Hematopoietic multipotent progenitor cell treated with erythropoietin and hydrocortisone succinate and interleukin-3 and kit ligand, for 8 days (in vitro differentiated cells): ENCODE results near the gene CREBBP.

ENCODE experiments used
- DNase-seq: peaks from one replicate; pipeline ENCODE4 v3.0.0-alpha.2; 2015

Gene CREBBP

DNA sequence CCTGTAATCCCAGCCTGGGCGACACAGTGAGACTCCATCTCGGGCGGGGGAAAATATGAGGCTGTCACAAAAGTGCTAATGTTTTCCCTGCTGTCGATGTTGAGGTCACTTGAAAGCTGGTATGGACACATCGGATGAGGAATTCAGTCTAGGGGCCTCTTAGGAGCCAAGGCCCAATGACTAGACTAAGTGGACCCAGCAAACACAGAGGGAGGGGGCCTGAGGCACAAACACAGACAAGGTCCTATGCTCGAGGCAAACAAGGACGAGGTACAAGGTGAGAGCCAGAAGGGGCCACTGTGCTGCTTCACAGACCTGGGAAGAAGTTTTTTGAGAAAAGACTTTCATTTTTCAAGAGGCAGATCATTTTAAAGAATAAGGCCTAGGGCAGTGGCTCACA lies 178.4 kb downstream of the CREBBP start:
- DNase-seq = no peak

DNA sequence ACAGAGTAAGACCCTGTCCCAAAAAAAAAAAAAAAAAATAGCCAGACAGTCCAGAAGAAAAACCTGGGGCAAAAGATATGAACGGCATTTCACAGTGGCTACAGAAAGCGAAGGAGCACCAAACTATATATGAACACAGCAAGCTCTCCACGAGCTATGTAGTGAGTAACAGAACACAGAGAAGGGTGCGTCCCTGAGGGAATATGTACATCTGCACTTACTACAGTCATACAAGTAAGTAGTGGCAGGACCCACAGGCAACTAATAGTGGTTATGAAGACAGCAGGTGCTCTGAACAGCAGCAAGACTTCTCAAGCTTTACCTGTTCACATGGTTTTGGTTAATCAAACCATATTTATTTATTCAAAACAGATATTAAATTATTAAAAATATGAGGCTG lies 179.0 kb downstream of the CREBBP start:
- no peak for DNase-seq

DNA sequence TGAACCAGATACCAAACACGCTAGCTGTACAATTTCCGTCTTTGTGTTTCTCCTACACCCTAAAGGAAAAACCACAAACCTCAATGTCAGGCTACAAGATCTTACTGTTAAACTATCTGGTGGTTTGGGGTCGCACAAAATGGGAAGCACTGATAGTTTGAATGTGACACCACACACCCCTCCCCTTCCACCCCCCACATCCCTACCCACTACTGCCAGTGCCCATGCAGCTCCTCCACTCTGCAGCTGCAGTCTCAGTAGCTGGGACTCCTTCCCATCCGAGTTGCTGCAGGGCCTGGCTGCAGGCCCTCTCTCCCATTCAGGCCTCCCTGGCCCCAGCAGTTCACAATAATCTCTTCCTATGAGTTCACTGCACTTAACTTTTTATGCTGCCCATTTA lies 181.6 kb downstream of the CREBBP start:
- DNase-seq = peak; percentile 70

DNA sequence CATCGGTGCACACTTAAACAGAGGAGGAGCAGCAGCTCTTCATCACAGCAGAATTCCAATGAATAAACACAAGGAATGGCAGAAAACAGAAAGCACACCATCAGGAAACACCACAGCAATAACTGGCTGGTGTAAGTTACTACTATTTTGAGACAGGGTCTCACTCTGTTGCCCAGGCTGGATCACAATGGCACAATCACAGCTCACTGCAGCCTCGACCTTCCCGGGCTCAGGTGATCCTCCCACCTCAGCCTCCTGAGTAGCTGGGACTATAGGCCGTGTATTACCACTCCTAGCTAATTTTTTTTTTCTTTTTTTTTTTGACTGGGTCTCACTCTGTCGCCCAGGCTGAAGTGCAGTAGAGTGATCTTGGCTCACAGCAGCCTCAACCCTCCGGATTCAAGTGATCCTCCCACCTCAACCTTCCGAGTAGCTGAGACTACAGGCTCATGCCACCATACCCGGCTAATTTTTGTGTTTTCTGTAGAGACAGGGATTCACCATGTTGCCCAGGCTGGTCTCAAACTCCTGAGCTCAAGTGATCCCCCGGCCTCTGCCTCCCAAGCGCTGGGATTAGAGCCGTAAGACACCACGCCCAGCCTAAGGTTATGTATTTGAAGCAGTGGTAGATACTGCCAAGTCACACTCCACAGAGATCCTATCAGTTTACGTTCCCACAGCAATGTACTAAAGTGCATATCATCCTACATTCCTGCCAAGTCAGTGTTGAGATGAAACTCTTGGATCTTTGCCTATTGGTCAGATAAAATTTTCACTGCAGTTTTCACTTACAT lies 183.9 kb downstream of the CREBBP start:
- DNase-seq = peak; percentile 73

DNA sequence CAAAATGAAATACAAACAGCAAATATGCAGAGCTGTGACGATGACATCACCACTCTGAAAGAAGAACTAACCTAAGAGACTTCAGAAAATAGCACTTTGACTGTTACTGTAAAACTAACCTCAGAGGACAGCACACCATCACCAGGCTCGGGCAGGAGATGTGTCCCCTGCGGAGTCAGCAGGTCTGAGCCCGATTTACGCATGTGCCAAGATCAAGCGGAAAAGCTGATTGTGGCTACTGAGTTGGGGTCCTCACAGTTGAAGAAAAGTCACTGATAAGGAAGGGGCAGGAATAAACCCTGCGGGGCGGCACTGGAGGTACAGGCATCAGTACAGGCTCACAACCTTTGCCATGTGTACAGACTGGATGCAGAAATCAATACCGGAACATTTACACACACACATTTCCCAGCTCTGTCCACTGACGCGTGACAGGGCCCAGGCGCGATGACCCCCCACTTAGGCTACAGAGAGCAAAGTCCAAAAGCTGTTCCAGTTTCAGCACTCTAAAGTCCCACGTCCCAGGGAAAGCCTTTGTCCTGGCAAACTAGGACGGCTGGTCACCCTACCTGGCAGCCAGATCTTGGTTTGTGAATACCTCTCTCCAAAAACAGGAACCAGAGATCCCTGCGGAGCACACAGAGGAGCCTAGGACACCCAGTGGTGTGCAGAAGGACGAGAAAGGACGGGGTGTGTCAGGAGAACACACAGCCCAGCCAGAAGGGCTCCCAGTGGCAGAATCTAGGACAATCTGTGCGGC lies 184.7 kb downstream of the CREBBP start:
- DNase-seq = no peak

DNA sequence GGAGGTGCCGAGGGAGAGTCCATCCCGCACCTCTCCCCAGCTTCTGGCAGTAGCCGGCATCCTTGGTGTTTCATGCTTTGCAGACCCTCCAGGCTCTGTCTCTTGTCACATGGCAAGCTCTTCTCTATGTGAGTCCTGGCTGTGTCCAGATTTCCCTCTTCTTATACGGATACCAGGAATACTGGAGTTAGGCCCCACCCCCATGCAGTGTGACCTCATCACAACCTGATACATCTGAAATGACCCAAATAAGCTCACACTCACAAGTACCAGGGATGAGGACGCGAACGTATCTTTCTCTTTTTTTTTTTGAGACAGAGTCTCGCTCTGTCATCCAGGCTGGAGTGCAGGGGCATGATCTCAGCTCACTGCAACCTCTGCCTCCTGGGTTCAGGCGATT lies 186.5 kb downstream of the CREBBP start:
- DNase-seq = no peak

DNA sequence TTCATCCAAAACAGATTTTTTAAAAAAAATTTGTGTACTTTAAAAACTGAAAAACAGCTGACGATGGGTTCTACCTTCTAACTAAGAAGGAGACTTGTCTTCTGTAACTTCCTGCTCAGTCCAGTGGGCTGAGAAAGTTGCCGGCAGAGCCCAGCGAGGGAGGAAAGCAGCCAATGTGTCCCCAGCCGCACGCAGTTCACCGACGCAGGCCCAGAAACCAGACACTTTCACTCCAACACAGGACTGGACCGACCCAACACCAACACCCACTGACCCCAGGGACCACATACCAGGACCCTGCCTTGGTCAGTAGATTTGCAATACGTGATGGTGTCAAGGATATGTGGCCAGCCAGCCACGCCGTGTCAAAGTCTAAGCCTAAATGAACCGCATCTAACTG lies 188.8 kb downstream of the CREBBP start:
- no peak for DNase-seq

DNA sequence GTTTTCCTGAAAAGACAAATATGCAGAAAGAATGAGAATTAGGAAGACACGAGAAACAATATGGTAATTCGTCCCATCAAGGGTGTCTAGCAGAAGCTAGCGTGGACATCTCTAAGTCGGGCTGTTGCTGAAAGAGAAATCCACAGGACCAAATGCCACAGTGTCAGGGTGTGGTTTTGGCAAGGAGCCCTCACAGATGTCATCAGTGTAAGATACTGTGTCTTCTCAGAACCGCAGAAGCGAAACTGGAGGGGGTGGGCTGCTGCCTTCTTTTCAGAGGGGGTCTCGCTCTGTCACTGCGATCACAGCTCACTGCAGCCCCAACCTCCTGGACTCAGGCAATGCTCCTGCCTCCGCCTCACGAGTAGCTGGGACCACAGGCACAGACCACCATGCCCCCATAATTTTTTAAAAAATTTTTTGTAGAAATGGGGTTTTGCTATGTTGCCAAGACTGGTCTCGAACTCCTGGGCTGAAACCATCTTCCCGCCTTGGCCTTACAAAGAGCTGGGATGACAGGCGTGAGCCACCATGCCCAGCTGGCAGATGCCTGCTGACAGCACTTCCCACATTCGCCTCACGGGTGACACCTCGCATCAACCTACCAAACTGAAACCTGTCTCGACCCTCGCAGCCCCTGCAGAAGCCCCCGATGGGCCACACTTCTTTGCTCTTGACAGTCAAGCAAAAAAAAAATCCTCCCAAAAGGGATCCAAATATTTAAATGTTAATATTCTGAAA lies 189.4 kb downstream of the CREBBP start:
- DNase-seq = peak; percentile 69

DNA sequence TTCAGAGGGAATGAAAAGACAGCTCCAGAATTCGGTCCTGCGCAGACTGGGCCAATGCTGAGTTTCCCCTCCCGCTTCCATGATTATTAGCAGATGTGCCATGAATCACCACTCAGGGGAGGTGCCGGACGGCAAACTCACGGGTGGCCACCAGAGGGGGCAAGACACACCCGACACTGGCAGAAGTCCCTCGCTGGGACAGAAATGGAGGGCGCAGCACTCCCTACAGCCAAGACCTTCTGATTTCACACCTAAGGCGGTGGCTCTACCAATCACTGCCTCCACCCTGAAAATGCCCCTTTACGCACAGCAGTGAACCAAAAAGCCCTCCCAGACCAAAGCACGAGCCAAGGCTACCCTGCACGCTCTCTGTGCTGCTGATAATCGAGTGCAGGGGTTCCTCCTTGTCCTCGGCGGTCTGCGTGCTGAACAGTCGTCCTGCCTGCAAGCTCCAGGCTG lies 190.0 kb downstream of the CREBBP start:
- peak; percentile 84 for DNase-seq

DNA sequence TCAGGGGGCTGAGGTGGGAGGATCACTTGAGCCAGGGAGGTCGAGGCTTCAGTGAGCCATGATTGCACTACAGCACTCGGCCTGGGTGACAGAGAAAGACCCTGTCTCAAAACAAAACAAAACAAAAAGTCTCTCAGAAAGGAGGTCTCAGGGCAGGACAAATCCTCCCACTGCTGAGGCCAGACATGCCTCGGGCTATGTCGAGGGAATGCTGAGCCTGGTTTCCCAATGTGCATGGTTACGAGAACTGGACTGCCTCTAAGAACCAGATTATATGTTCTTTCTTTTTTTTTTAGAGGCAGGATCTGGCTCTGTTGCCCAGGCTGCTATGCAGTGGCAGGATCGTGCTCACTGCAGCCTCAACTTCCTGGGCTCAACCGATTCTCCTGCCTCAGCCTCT lies 190.8 kb downstream of the CREBBP start:
- DNase-seq = no peak

DNA sequence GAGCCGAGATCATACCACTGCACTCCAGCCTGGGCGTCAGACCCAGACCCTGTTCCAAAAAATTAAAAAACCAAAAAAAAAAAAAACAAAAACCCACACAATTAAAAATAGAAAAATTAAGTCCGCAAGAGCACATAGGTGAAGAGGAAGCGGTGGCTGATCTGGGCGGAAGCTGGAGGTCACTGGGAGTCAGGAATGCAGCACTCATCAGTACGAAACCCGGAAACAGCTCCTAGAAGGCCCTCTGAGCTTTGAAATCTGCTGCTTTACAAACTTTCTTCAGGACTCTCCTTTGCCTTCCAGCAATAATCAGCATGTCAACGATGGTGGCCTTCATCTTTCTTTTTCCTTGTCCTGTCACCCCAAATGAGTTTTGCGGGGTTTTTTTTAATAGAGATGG lies 192.7 kb downstream of the CREBBP start:
- no peak for DNase-seq

DNA sequence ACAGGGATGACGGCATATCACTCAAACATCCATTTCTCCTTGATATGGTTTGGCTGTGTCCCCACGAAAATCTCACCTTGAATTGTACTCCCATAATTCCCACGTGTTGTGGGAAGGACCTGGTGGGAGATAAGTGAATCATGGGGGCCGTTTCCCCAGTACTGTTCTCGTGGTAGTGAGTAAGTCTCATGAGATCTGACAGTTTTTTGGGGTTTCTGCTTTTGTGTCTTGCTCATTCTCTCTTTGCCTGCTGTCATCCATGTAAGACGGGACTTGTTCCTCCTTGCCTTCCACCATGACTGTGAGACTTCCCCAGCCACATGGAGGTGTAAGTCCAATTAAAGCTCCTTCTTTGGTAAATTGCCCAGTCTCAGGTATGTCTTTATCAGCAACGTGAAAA lies 193.5 kb downstream of the CREBBP start:
- no peak for DNase-seq

DNA sequence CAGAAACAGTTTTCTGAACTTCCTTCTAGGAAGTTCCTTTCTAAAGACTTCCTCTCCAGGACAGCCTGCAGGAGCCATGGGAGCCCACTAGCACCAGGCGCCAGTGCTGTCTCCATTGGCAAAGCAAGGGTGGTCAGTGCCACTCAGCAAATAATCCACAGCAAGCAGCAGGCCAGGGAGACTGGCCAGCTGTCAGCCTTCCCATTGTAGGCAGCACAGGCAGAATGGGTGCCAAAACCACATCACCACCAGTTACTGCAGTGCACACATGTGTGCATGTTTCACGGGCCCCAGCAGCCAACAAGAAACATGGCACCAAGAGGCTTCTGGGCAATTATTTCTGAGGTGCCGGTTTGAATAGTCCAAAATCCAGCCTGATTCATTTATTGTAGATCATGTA lies 199.3 kb downstream of the CREBBP start:
- DNase-seq = no peak

DNA sequence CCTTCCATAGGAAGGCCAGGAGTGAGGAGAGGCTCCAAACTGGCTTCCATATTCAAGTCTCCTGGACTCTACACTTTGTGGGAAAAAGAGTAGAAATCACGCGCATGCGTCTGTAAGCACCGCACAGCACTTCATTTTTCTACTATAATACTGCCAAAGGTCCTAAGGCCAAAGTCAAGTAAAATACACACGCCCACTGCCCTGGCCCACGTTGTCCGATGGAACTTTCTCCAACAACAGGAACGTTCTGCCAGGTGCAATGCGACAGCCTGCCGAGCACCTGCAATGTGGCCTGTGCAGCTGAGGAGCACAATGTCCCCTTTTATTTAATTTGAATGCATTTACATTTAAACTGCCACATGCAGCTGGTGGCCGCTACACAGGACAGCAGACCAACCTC lies 202.5 kb downstream of the CREBBP start:
- DNase-seq = no peak

DNA sequence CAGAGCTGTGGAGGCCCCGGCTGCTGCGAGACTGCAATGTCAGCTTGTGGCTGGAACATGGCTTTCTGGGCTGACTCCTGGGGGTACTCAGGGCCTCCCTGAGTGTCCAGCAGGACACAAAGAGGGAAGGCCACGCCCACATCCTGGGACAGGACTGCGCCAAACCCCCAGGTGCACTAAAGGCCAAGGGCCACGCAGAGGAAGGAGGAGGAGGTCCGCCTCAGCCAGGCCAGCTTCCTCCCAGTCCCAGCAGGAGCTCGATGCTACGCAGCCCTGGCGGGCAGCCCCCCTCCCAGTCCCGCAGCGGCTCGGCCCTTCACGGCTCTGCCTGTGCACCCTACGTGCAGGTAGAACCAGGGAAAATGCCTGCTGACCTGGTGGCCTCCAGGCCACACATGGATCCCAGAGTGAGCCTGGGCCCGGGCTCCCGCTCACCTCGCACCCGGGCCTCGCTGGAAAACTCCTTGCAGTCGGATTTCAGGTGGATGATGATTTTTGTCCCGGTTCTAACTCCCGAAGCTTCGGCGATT lies 204.8 kb downstream of the CREBBP start:
- DNase-seq = no peak
